Colon (tissue), 2 donors: ENCODE measurements around the gene CLSTN2.

Experiments
- FAIRE-seq: peaks from 2 replicates; lab custom pipeline; 2012; peaks lifted over from hg19 to GRCh38; lab: Jason Lieb, UNC
- donor health status: control.
- donor health status: control.

Gene CLSTN2

GRCh38 chr3:140553591-140553990, 618.6 kb downstream of the CLSTN2 start:
- no peak for FAIRE-seq

GRCh38 chr3:140555666-140556065, 620.7 kb downstream of the CLSTN2 start:
- no peak for FAIRE-seq

- no peak for FAIRE-seq
Observed at GRCh38 chr3:140557476-140557875, 622.5 kb downstream of the CLSTN2 start.

GRCh38 chr3:140559546-140559945, 624.6 kb downstream of the CLSTN2 start:
- FAIRE-seq: no peak

- no peak for FAIRE-seq
Observed at GRCh38 chr3:140563206-140563760, 628.3 kb downstream of the CLSTN2 start.

- no peak for FAIRE-seq
Observed at GRCh38 chr3:140568131-140568530, 633.1 kb downstream of the CLSTN2 start.

GRCh38 chr3:140568842-140569520, 634.0 kb downstream of the CLSTN2 start:
- no peak for FAIRE-seq

GRCh38 chr3:140570602-140571001, 635.6 kb downstream of the CLSTN2 start:
- FAIRE-seq: no peak

GRCh38 chr3:140571836-140572235, 636.9 kb downstream of the CLSTN2 start:
- no peak for FAIRE-seq

- FAIRE-seq: no peak
Observed at GRCh38 chr3:140572334-140572733, 637.3 kb downstream of the CLSTN2 start.

- FAIRE-seq: no peak
Observed at GRCh38 chr3:140573011-140573410, 638.0 kb downstream of the CLSTN2 start.

- no peak for FAIRE-seq
Observed at GRCh38 chr3:140574375-140574774, 639.4 kb downstream of the CLSTN2 start.

- no peak for FAIRE-seq
Observed at GRCh38 chr3:140576449-140576848, 641.5 kb downstream of the CLSTN2 start.

GRCh38 chr3:140577911-140578310, 642.9 kb downstream of the CLSTN2 start:
- FAIRE-seq: no peak

GRCh38 chr3:140579260-140579659, 644.3 kb downstream of the CLSTN2 start:
- FAIRE-seq: no peak

- no peak for FAIRE-seq
Observed at GRCh38 chr3:140580746-140581145, 645.8 kb downstream of the CLSTN2 start.

- FAIRE-seq: no peak
Observed at GRCh38 chr3:140584549-140584948, 649.6 kb downstream of the CLSTN2 start.

- no peak for FAIRE-seq
Observed at GRCh38 chr3:140585828-140586227, 650.8 kb downstream of the CLSTN2 start.

- FAIRE-seq: no peak
Observed at GRCh38 chr3:140586311-140586710, 651.3 kb downstream of the CLSTN2 start.

GRCh38 chr3:140588558-140588957, 653.6 kb downstream of the CLSTN2 start:
- no peak for FAIRE-seq

GRCh38 chr3:140593766-140594165, 658.8 kb downstream of the CLSTN2 start:
- FAIRE-seq: no peak

GRCh38 chr3:140595295-140595694, 660.3 kb downstream of the CLSTN2 start:
- no peak for FAIRE-seq

- FAIRE-seq: no peak
Observed at GRCh38 chr3:140597364-140597763, 662.4 kb downstream of the CLSTN2 start.

- no peak for FAIRE-seq
Observed at GRCh38 chr3:140597792-140598191, 662.8 kb downstream of the CLSTN2 start.
